ENCODE data around the gene MECP2. TPM values are rescaled to one million over a fixed set of nuclear protein-coding genes. Genes with fewer than 3 reads are reported as not detected.

Gene MECP2
- total RNA-seq, 2 experiments from 2014 or later: 63.7 to 65.1 TPM

DNA sequence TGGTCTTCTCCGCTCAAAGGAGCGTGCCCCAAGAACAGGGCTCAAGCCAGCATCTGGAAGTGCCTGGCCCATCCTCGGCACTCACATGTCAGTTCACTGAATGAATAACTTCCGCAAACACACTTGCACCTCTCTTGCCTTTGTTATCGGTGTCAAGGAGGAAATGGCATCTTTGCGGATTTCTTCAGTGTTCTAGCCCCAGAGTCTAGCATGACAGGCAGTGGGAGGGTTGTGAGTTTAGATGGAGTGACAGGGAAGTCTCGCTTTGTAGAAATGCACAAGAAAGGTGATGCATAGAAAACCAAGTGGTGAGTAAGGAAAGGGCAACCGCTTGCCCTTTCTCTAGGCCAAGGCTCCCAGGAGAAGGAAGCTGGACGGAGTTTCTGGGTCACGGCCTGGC is 17.6 kb upstream of the MECP2 start:
- no peak for ATAC-seq

DNA sequence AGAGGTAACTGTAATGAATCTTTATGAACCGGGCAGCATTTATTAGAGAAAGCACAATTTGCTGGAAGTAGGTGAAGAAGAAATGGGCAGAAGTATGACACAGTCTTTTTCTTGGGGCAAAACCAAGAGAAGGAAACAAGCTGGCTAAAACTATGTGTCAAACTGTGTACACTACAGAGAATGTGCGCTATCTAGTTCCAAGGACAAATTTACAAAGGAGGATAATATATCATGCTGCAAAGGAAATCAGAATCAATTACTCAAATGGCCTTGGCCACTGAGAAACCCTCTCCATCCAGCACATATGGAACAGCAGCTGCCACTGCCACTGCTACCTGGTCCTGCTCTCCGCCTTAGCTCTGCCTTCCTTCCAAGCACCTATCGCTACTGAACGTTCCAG is 17.1 kb upstream of the MECP2 start:
- Mint-ChIP-seq H3K9me3 (no peaks in the 10 kb centered on the region), H3K27me3 (no peaks in the 10 kb centered on the region), H3K27ac (no peak overlapping the region), H3K4me3 (no peak overlapping the region), H3K4me1 (ENCODE audit: low read depth) (no peaks in the 10 kb centered on the region), H3K36me3 (ENCODE audit: low read depth) (no peaks in the 10 kb centered on the region)
- ATAC-seq (no peak), DNase-seq (no peak)
- ChIA-PET POLR2A (no interaction called here), CTCF (interaction anchor here (1.2 to 1.5 kb wide), 2 partner anchors 11 to 12 kb away, joined by 3 read pairs; no protein-coding TSS in a partner anchor)
- intact Hi-C loops (cut with micrococcal nuclease): no loop called here
- TF ChIP-seq, protein P1, sequence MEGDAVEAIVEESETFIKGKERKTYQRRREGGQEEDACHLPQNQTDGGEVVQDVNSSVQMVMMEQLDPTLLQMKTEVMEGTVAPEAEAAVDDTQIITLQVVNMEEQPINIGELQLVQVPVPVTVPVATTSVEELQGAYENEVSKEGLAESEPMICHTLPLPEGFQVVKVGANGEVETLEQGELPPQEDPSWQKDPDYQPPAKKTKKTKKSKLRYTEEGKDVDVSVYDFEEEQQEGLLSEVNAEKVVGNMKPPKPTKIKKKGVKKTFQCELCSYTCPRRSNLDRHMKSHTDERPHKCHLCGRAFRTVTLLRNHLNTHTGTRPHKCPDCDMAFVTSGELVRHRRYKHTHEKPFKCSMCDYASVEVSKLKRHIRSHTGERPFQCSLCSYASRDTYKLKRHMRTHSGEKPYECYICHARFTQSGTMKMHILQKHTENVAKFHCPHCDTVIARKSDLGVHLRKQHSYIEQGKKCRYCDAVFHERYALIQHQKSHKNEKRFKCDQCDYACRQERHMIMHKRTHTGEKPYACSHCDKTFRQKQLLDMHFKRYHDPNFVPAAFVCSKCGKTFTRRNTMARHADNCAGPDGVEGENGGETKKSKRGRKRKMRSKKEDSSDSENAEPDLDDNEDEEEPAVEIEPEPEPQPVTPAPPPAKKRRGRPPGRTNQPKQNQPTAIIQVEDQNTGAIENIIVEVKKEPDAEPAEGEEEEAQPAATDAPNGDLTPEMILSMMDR (IDR thresholded peaks at IDR 0.05): no peak

More for the DNA sequence above, 17.6 kb upstream of the MECP2 start:
- intact Hi-C loops (cut with micrococcal nuclease): no loop called here
- no peak overlapping the region for H3K27ac Mint-ChIP-seq
- H3K27me3 Mint-ChIP-seq: no peaks in the 10 kb centered on the region
- no peaks in the 10 kb centered on the region for H3K9me3 Mint-ChIP-seq
- DNase-seq: no peak
- CTCF ChIA-PET: interaction anchor here (1.2 to 1.5 kb wide), 2 partner anchors 10 to 12 kb away, joined by 3 read pairs; no protein-coding TSS in a partner anchor
- TF ChIP-seq, protein P1 (IDR thresholded peaks at IDR 0.05): no peak
- H3K36me3 Mint-ChIP-seq (ENCODE audit: low read depth): no peaks in the 10 kb centered on the region
- H3K4me1 Mint-ChIP-seq (ENCODE audit: low read depth): no peaks in the 10 kb centered on the region
- no peak overlapping the region for H3K4me3 Mint-ChIP-seq
- POLR2A ChIA-PET: no interaction called here

DNA sequence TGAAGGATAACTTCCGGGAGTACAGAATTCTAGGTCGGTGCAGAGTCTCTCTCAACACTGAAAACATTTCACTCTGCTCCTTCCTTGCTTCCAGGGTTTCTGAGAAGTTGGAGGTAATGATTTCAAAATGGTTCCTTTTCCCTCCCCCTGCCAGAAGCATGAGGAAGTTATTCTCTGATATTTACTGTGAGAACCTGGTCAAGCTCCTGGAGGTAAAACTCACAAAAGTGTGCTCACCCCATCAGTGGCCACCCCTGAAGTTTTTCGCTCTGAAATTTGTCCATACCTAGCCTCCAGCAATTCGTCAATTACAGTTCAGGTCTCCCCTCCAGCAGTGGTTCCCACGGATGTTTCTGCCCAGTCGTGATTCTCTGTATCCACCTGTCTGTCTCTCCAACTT is 16.2 kb upstream of the MECP2 start:
- TF ChIP-seq, protein P1 (IDR thresholded peaks at IDR 0.05): no peak
- intact Hi-C loops (cut with micrococcal nuclease): no loop called here
- ATAC-seq (no peak), DNase-seq (no peak)
- ChIA-PET CTCF (interaction anchor here (1.2 kb wide), 1 partner anchor 12 kb away, joined by 3 read pairs; no protein-coding TSS in a partner anchor), POLR2A (interaction anchor here (0.7 kb wide), 1 partner anchor 31 kb away, joined by 3 read pairs; no protein-coding TSS in a partner anchor)
- H3K36me3 Mint-ChIP-seq (ENCODE audit: low read depth): no peaks in the 10 kb centered on the region
- H3K9me3 Mint-ChIP-seq: no peaks in the 10 kb centered on the region
- no peak overlapping the region for H3K4me3 Mint-ChIP-seq
- H3K27me3 Mint-ChIP-seq: no peaks in the 10 kb centered on the region
- H3K27ac Mint-ChIP-seq: no peak overlapping the region
- no peaks in the 10 kb centered on the region for H3K4me1 Mint-ChIP-seq (ENCODE audit: low read depth)

DNA sequence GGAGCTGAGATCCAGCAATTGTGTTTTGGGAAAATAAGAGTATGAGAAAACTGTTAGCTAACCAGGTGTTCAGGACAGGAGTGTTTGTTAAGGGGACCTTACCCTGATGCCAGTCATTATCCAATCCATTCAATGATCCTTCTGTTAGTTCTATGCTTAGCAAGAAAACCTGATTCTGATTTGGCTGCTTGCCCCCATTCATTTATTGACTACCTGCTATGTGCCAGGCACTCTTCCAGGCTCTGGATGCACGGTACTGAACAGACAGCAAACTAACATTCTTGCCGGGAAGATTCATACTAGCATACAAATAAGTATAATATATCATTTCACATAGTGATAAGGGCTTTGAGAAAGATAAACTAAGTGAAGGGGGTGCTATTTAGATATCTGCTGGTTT is 1.0 kb upstream of the MECP2 start:
- H3K27me3 Mint-ChIP-seq: no peaks in the 10 kb centered on the region
- CTCF ChIA-PET: interaction anchor here (0.9 kb wide), 1 partner anchor 46 kb away, joined by 4 read pairs; no protein-coding TSS in a partner anchor

DNA sequence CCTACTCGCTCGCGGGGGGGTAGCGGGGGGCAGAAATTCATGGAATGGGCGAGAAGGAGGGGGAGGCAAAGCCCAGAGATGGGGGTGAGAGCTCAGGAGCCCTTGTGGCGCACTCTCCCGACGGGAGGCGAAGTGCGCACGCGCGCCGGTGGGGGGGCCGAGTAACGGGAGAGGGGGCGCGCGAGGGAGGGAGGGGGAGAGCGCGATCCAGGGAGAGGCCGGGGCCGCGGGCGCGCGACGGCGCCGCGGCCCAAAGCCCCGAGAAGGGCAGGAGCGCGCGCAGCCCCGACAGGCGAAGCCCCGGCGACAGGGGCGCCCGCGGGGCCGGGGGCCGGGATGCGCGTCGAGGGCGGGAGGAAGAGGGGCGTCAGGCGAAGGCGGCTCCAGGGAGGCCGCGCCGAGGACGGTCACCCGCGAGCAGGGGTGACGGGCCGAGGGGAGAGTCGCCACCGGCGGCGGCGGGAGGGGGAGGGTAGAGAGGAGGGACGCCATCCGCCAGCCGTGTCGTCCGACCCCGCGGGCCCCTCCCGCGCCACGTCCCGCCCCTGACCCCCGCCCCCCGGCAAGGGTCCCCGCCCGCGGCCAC is 421 bp downstream of the MECP2 start:
- Mint-ChIP-seq H3K9me3 (no peaks in the 10 kb centered on the region), H3K4me3 (peak overlapping the region; percentile 92), H3K36me3 (ENCODE audit: low read depth) (peaks cover 17% of the 10 kb centered on the region), H3K27me3 (no peaks in the 10 kb centered on the region), H3K4me1 (ENCODE audit: low read depth) (peaks cover 54% of the 10 kb centered on the region), H3K27ac (peak overlapping the region; percentile 100)
- intact Hi-C loops (cut with micrococcal nuclease): no loop called here
- CTCF ChIA-PET: no interaction called here
- TF ChIP-seq, protein P1 (IDR thresholded peaks at IDR 0.05): no peak
- peak; percentile 69 for DNase-seq
- POLR2A ChIA-PET: no interaction called here
- ATAC-seq: peak; percentile 18

More for the DNA sequence above, 1.0 kb upstream of the MECP2 start:
- ATAC-seq (no peak), DNase-seq (no peak)
- peaks cover 11% of the 10 kb centered on the region for H3K36me3 Mint-ChIP-seq (ENCODE audit: low read depth)
- H3K27ac Mint-ChIP-seq: peak overlapping the region; percentile 86
- no peaks in the 10 kb centered on the region for H3K9me3 Mint-ChIP-seq
- POLR2A ChIA-PET: no interaction called here
- H3K4me3 Mint-ChIP-seq: peak overlapping the region; percentile 78
- intact Hi-C loops (cut with micrococcal nuclease): no loop called here
- peaks cover 44% of the 10 kb centered on the region for H3K4me1 Mint-ChIP-seq (ENCODE audit: low read depth)
- TF ChIP-seq, protein P1 (IDR thresholded peaks at IDR 0.05): no peak
